VCaP (cell line): Measurements from ENCODE around the gene DUOXA1.
"Not testable (repeated sequence)": the region's sequence is repeated elsewhere in the genome, so short reads cannot be mapped to it uniquely, and the experiment has no call there.

Experiments
- H3K27ac ChIP-seq: fragments of 450-650 bp; 2 replicates; pipeline ENCODE4 v1.5.1; 2017
- TF ChIP-seq, protein P1 (sequence below): fragments of 450-650 bp; conservative IDR thresholded peaks from 2 replicates; pipeline ENCODE4 v1.5.1; 2017; ENCODE audit warnings: mild to moderate bottlenecking, moderate library complexity

DUOXA1 gene

DNA sequence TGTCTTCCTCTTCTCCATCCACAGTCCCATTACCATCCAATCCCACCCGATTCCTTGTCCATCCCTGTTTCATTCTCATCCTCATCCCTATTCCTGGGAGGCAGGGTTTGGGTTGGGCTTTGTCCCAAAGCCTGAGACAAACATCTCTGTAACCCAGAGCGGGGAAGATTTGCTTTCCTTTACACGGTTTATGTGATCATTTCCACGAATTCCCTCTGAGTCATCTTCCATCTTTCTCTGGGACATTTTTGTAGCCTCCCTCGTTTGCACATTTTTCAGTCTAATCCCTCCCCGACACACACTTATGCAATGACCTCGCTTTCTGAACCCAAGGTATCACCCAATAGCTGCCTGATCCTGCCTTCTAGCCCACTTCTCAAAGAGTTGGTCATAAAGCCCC lies 38.5 kb downstream of the DUOXA1 start:
- no peak overlapping the region for H3K27ac ChIP-seq
- TF ChIP-seq, protein P1, sequence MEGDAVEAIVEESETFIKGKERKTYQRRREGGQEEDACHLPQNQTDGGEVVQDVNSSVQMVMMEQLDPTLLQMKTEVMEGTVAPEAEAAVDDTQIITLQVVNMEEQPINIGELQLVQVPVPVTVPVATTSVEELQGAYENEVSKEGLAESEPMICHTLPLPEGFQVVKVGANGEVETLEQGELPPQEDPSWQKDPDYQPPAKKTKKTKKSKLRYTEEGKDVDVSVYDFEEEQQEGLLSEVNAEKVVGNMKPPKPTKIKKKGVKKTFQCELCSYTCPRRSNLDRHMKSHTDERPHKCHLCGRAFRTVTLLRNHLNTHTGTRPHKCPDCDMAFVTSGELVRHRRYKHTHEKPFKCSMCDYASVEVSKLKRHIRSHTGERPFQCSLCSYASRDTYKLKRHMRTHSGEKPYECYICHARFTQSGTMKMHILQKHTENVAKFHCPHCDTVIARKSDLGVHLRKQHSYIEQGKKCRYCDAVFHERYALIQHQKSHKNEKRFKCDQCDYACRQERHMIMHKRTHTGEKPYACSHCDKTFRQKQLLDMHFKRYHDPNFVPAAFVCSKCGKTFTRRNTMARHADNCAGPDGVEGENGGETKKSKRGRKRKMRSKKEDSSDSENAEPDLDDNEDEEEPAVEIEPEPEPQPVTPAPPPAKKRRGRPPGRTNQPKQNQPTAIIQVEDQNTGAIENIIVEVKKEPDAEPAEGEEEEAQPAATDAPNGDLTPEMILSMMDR = no peak

DNA sequence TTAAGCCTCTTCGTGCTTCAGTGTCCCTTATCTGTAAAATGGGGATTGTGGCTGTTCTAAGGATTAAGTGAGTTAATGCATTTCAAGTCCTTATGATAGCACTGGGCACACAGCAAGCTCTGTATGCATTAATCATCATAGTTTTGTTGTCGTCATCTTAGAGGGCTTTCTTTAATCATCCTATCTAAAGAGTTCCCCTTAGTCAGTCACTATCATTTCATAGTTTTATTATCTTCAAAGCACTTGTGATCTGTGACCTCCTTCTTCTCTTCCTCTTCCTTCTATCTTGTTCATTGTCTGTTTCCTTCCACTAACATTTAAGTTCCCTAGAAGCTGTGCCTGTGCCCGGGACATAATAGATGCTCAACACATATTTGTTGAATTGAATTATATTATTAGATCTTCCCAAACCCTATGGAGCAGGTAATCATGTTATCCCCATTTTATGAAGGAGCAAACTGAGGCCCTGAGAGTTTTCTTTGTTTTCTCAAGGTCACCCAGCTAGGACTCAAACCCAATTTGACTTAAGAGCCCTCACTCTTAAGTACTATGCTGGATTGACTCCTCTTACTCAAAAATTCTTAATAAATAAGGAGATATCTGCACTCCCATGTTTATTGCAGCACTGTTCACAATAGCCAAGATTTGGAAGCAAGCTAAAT lies 39.8 kb downstream of the DUOXA1 start:
- TF ChIP-seq, protein P1 = no peak

DNA sequence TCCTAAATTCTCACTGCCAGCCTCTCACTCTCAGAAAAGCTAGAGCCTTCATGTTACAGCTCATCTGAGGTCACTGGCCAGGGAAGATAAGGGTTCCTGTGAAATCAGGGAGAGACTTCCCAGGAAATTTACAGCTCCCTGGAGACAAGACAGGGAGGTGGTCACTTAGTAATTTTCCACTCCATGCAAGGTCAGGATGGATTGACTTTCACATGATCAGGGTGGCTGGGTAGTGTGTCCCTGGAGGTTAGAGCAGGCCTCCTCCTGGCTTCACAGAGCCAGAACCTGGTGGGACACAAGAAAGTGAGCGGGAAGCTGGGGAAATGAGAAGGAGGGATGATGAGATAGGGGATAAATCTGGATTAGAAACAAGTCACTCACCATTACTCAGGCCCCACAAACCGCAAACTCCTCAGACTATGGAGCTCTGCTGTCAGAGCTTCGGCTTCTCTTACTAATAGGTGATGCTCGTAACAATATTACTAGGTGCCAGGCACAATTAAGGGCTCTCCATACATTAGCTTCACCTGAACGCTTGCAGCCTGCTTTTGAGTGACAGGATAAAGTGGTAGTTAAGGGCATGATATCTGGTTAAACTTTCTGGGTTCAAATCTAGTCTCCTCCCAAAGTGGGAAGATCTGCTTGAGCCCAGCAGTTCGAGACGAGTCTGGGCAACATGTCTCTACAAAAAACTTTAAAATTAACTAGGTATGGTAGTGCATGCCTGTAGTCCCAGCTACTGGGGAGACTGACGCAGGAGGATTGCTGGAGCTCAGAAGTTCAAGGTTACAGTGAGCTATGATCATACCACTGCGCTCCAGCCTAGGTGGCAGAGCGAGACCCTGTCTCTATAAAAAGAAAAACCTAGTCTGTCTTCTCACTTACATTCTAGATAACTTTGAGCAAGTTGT lies 40.6 kb downstream of the DUOXA1 start:
- TF ChIP-seq, protein P1 = no peak
- H3K27ac ChIP-seq = peak overlapping the region; percentile 43; the same call in 1 of the 2 replicates

More for the DNA sequence above, 39.8 kb downstream of the DUOXA1 start:
- no peak overlapping the region for H3K27ac ChIP-seq

DNA sequence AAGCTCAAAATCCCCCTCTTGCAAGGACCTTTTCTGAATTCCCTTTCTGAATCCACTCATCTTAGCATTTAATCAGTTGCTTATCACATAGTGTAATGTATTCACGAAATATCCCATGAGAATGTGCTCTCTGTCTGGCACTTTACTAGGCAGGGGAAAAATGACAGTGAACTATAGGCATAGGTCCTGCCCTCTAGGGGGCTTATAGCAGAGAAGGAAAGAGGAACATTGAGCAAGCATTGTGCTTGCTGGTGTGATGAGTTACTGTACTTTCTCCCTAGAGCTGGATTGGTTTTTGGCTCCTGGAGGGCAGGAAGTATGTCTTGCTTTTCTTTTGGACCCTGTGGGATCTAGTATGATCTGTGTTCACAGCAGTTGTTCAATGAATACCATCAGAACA lies 42.2 kb downstream of the DUOXA1 start:
- peak overlapping the region; percentile 43; the same call in 1 of the 2 replicates for H3K27ac ChIP-seq
- TF ChIP-seq, protein P1 = no peak

DNA sequence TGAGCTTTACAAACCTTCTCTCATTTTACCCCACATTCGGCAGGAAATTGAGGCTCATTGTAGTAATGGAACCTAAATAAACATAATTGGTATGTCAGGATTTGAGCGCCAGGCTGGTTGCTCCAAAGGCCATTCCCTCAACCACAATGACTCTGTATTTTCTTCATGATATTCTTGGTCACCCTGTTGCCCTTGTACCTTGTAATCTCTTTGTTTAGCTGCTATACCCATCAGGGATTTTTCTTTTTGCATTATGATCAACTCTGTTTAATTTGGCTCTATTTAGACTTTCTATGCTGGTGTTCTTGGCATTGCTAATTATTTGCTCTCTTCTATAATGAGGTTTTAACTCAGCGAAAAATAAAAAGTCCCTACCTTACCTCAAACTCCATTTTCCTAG lies 45.5 kb downstream of the DUOXA1 start:
- H3K27ac ChIP-seq = peak overlapping the region; percentile 85
- TF ChIP-seq, protein P1 = no peak

DNA sequence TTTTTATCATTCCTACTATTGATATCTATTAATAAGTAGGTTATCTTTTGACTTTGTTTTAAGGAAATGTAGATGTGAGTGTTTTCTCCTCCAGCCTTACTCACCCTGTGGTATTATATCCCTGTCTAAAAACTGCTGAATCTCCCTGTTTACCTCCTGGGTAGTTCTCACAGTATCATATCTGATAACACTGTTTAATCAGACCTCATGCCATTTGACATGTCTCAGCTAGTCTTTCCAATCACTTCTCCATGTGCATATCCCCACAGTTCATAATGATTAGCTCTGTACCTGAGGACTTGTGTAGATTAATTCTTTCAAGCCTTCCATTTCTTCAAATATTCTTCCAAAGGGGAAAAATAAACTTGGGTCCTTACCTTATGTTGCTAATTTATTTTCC lies 46.5 kb downstream of the DUOXA1 start:
- H3K27ac ChIP-seq = peak overlapping the region; percentile 85

DNA sequence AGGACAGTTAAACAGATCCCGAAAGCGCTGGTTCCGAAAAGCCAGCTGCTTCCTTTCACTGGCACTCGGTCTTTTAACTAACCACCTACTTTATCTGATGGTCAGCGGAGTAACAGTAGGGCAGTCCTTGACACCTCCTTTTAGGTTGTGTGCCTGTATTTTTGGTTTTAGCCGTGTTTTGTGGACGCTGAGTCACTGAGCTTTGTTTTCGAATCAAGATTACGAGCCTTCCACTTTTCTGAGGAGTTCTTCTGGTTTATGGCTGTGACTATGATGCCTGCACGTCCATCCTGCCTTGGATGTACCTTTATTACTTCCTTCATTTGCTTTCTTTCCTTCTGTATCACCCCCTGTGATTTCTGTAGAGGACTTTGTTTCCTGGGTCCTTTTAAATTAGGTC lies 47.3 kb downstream of the DUOXA1 start:
- peak overlapping the region; percentile 85 for H3K27ac ChIP-seq

More for the DNA sequence above, 46.5 kb downstream of the DUOXA1 start:
- TF ChIP-seq, protein P1 = no peak

DNA sequence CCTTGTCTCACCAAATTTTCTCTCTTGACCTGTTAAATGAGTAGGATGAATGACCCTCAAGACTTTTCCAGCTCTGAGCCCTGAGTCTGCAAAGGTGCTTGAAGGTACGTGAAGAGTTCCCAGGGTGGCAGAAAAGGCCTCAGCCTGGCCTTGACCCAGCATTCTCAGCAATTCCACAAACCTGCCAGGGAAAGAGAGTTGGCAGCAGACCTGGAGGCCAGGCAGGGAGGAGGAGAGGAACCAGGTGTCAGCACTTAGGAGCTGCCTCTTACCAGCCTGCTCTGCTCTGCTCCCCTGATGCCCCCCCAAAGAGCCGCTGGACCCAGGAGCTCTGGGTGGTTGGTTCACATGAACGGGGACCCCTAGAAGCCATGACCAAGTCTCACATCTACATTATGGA lies 49.1 kb downstream of the DUOXA1 start:
- not testable (repeated sequence) for H3K27ac ChIP-seq

DNA sequence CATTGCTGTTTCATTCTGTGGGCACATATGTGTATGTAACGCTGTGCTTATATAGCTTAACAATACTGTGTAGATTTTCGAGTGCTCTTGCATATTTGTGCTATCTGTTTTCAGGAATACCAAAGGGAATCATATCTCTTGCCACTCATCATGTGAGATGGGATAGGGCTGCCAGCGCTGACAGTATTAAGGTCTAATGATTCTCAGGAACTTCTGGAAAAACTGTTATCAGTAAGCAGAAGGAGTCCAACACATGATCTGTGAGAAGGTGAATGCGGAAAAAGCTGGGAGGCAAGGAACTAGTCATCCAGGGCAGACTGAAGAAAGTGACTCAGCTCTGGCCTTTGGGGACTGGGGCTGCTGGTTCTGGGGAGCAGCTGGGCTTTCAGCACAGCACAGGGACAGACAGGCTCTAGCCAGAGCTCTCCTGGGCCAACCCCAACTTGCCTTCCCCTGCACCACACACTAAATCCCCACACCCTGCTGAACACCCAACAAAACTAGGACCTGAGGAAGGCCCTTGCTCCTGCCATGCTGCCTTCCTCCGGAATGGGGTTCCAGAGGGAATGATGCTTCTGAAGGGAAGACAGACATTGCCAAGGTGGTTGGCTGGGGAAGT lies 49.9 kb downstream of the DUOXA1 start:
- not testable (repeated sequence) for H3K27ac ChIP-seq

DNA sequence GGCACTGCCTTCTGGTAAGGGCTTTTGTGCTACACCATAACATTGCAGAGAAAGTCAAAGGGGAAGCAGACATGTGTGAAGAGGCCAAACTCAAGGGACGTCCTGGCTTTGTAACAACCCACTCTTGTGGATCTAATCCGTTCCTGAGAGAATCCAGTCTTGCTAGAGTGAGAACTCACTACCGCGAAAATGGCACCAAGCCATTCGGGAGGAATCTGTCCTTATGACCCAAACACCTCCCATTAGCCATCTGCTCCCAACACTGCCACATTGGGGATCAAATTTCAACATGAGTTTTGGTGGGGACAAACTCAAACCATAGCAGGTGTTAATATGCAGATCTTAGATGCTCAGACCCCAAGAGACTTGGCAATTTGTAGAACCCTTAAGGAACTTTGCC lies 50.5 kb downstream of the DUOXA1 start:
- H3K27ac ChIP-seq = not testable (repeated sequence)

DNA sequence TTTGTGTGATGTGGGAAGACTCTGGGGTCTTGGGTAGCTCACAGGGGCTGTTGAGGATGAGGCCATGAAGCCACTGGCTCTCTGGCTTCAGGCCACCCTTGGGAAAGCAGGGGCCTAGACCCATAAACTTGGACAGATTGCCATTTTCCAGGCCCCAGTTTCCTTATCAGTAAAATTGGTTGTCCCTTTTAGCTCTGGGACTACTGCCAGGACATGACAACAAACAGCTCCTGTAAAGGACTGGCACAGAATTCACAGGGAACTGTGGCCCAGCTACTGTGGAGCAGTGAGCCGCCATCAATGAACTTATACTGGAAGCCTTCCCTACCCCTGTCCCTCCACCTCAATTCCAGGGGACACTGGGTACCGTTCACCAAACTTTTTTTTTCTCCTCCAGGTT lies 52.3 kb downstream of the DUOXA1 start:
- peak overlapping the region; percentile 47 for H3K27ac ChIP-seq

DNA sequence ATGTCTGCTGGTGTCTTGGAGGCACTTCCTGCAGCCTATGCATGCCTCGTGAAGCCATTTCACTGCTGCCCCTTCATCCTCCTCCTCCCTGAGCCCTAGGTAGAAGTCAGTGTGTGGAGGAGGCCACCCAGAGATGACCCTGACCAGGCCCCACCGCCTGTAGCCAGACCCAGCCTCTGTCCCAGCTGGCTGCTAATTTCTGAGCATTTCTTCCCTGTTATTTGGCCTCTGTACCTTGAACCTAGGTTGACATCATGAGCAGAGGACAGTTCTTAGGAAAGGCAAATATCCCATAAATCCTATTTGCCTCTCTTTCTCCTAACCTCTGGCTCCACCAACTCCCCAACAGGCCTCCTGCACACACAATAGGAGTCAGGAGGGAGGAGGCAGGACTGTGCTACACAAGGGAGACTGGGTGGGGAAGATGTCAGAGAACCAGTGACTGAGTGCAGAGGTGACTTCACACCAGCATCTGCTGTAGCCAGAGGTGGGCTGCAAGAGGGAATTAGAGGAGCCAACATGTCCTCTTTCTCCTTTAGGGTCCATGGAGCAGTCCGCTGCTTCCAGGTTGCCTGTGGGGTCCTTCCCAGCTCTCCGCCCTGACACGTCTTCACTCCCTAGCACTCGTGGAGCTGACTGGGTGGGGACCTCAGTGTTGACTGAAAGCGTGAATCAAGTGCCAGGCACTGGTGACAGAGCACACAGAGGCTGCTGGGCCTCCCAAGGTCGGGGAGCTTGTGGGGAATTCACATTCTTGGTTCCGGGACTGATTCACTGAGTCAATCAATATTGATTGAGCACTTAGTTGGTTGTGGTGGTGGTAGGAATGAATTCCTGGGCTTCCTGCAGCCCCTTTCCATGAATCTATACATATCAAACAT lies 54.0 kb downstream of the DUOXA1 start:
- not testable (repeated sequence) for H3K27ac ChIP-seq
